SK-N-SH (cell line): ENCODE data around the gene SLC25A20. TPM values are rescaled to one million over a fixed set of nuclear protein-coding genes. Genes with fewer than 3 reads are reported as not detected.

Source experiments
- CTCF ChIA-PET: fragments of 300-600, 350-600 bp; formaldehyde crosslinking; extraction: SDS; loops from one replicate; lab custom pipeline; 2021; lab: Yijun Ruan, JAX
- POLR2A ChIA-PET: fragments of 350-600 bp; sonication (Branson Sonifier 250); formaldehyde crosslinking; extraction: SDS; loops from one replicate; lab custom pipeline; 2020; ENCODE audit warnings: antibody characterized with exemption, inconsistent platforms; lab: Yijun Ruan, JAX
- DNase-seq: peaks from one replicate; pipeline ENCODE4 v3.0.0; 2012
- H2AFZ ChIP-seq: fragments of 200-600 bp; sonication (generic); 2 replicates; pipeline ENCODE4 v1.8.1; 2016; ENCODE audit warnings: antibody characterized with exemption, mild to moderate bottlenecking, low read depth
- H3F3A ChIP-seq: fragments of 200-600 bp; sonication (generic); replicated peaks from 2 replicates; pipeline ENCODE3; 2016; ENCODE audit warnings: antibody characterized with exemption, mild to moderate bottlenecking; ENCODE audit not compliant: insufficient read depth
- H3K27ac ChIP-seq, 2 experiments: fragments of 200-500 bp in 1 of 2; fragments of 200-600 bp in 1 of 2; sonication (Bioruptor generic) in 1 of 2; sonication (generic), shearing (Covaris generic) in 1 of 2; 2 replicates each; pipeline versions ENCODE4 v1.5.1 to v1.6.1; 2014 to 2016; ENCODE audit warnings: low read depth in 2 of 2, inconsistent platforms in 1 of 2, low read length in 1 of 2, mild to moderate bottlenecking in 1 of 2, mixed read lengths in 1 of 2
- H3K27me3 ChIP-seq: fragments of 200-600 bp; sonication (generic), shearing (Covaris generic); 2 replicates; pipeline ENCODE4 v1.6.1; 2016; ENCODE audit warnings: mixed run types; ENCODE audit not compliant: insufficient read depth
- H3K36me3 ChIP-seq, 2 experiments: fragments of 200-500 bp in 1 of 2; fragments of 200-600 bp in 1 of 2; sonication (Bioruptor generic) in 1 of 2; sonication (generic) in 1 of 2; replicated peaks in 1 of 2; 2 replicates each; pipeline versions ENCODE3 to v1.5.1; 2014 to 2016; ENCODE audit warnings: low read length in 1 of 2, mild to moderate bottlenecking in 1 of 2; ENCODE audit not compliant: insufficient read depth in 2 of 2, control insufficient read depth in 1 of 2
- H3K4me1 ChIP-seq, 2 experiments: fragments of 200-500 bp in 1 of 2; fragments of 200-600 bp in 1 of 2; sonication (Bioruptor generic) in 1 of 2; sonication (generic), shearing (Covaris generic) in 1 of 2; 2 replicates each; pipeline versions ENCODE4 v1.5.1 to v1.6.1; 2014 to 2016; ENCODE audit warnings: low read depth in 1 of 2, low read length in 1 of 2, mixed run types in 1 of 2; ENCODE audit not compliant: insufficient read depth in 2 of 2, control insufficient read depth in 1 of 2
- H3K4me2 ChIP-seq: fragments of 200-600 bp; sonication (generic), shearing (Covaris generic); 2 replicates; pipeline ENCODE4 v1.6.1; 2017; ENCODE audit warnings: mixed run types
- H3K4me3 ChIP-seq, 2 experiments: fragments of 200-500 bp in 1 of 2; fragments of 200-600 bp in 1 of 2; sonication (Bioruptor generic) in 1 of 2; sonication (generic), shearing (Covaris generic) in 1 of 2; 2 replicates each; pipeline versions ENCODE4 v1.5.1 to v1.8.1; 2014 to 2016; ENCODE audit warnings: low read depth in 2 of 2, inconsistent platforms in 1 of 2, low read length in 1 of 2, mild to moderate bottlenecking in 1 of 2, mixed read lengths in 1 of 2, moderate library complexity in 1 of 2
- H3K79me2 ChIP-seq: fragments of 200-600 bp; sonication (generic); 2 replicates; pipeline ENCODE4 v1.8.1; 2017; ENCODE audit warnings: mild to moderate bottlenecking; ENCODE audit not compliant: insufficient read depth
- H3K9ac ChIP-seq: fragments of 200-600 bp; sonication (generic); 2 replicates; pipeline ENCODE4 v1.6.1; 2017; ENCODE audit warnings: mixed run types
- H3K9me2 ChIP-seq: fragments of 200-600 bp; sonication (generic); 2 replicates; pipeline ENCODE4 v1.6.1; 2017; ENCODE audit warnings: mixed run types
- H3K9me3 ChIP-seq: fragments of 200-600 bp; sonication (generic); 2 replicates; pipeline ENCODE4 v1.6.1; 2017; ENCODE audit warnings: mixed run types, mild to moderate bottlenecking, moderate library complexity
- H4K20me1 ChIP-seq: fragments of 200-600 bp; sonication (generic); 2 replicates; pipeline ENCODE4 v1.6.1; 2017; ENCODE audit warnings: mild to moderate bottlenecking, mixed run types; ENCODE audit not compliant: insufficient read depth
- CHD2 ChIP-seq: fragments of 150-350 bp; IDR thresholded peaks from 2 replicates; pipeline ENCODE4 v1.6.1; 2018; ENCODE audit warnings: low read length; ENCODE audit not compliant: partially characterized antibody
- EZH2phosphoT487 ChIP-seq: fragments of 200-600 bp; sonication (generic); IDR thresholded peaks from 2 replicates; pipeline ENCODE4 v1.6.1; 2017; ENCODE audit warnings: low read depth, mixed run types, mild to moderate bottlenecking, antibody characterized with exemption, moderate library complexity, borderline replicate concordance
- MXI1 ChIP-seq: IDR thresholded peaks from 2 replicates; pipeline ENCODE4 v1.6.1; 2012; ENCODE audit warnings: mild to moderate bottlenecking, low read depth, low read length, improper control_type of control experiment
- NFIC ChIP-seq: IDR thresholded peaks from 2 replicates; pipeline ENCODE4 v1.4.0; 2012; ENCODE audit warnings: borderline replicate concordance
- NRF1 ChIP-seq: IDR thresholded peaks from 2 replicates; pipeline ENCODE4 v1.6.1; 2012; ENCODE audit warnings: low read depth, mild to moderate bottlenecking, low read length
- POLR2AphosphoS5 ChIP-seq: IDR thresholded peaks from 2 replicates; pipeline ENCODE4 v1.6.1; 2012; ENCODE audit warnings: low read depth, low read length
- RCOR1 ChIP-seq: fragments of 150-350 bp; IDR thresholded peaks from 2 replicates; pipeline ENCODE4 v1.6.1; 2017; ENCODE audit warnings: antibody characterized with exemption, low read length
- RFX5 ChIP-seq: IDR thresholded peaks from 2 replicates; pipeline ENCODE4 v1.6.1; 2012; ENCODE audit warnings: mild to moderate bottlenecking, improper control_type of control experiment, low read length
- RXRA ChIP-seq: IDR thresholded peaks from 2 replicates; pipeline ENCODE4 v1.4.0; 2012; ENCODE audit warnings: low read depth, mild to moderate bottlenecking, borderline replicate concordance
- SMC3 ChIP-seq: IDR thresholded peaks from 2 replicates; pipeline ENCODE4 v1.6.1; 2012; ENCODE audit warnings: low read depth, low read length, improper control_type of control experiment
- TEAD4 ChIP-seq: IDR thresholded peaks from 2 replicates; pipeline ENCODE4 v1.4.0; 2012; ENCODE audit warnings: mild to moderate bottlenecking, borderline replicate concordance; ENCODE audit not compliant: insufficient read depth
- YY1 ChIP-seq: IDR thresholded peaks from 2 replicates; pipeline ENCODE4 v1.4.0; 2012; ENCODE audit warnings: low read depth, mild to moderate bottlenecking
- WGBS: methylation state at CpG from one replicate; pipeline ENCODE4 v1.1.6; 2017; ENCODE audit warnings: low lambda C conversion rate; 5-methylcytosine and 5-hydroxymethylcytosine counted together
- polyA plus RNA-seq, 3 experiments: library from polyadenylated mRNA; depleted of rRNA; stranded (reverse); fragments of >200 nt; gene quantifications; 2 replicates each; pipeline ENCODE4 v1.2.3, GENCODE V29; 2012
- TF ChIP-seq, protein P1 (sequence below): IDR thresholded peaks from 2 replicates; pipeline ENCODE4 v1.6.1; 2012; ENCODE audit warnings: mild to moderate bottlenecking, low read depth, low read length, moderate library complexity
- TF ChIP-seq, protein P2 (sequence below): IDR thresholded peaks from 2 replicates; pipeline ENCODE4 v1.4.0; 2012; ENCODE audit warnings: low read depth, borderline replicate concordance

The SLC25A20 gene
- polyA plus RNA-seq, 1 of the 3 experiments (the other 2 are of a cell fraction): 30.3 TPM

DNA sequence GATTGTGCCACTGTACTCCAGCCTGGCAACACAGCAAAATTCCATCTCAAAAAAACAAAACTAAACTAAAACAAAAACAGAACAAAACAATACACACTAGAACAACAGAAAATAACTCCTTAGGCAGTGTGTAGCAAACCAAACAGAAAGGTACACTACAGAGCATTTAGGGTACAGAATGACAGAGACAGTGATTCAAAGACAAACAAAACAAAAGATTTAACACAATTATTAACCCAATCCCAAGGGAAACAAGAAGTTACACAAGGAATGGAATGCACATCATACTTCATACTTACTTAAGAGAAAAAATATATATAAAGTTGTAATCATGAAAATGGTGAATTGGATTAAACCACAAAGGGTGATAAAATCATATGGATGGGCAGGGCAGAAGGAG lies 12.9 kb downstream of the SLC25A20 start (continued):
- TF ChIP-seq, protein P1, sequence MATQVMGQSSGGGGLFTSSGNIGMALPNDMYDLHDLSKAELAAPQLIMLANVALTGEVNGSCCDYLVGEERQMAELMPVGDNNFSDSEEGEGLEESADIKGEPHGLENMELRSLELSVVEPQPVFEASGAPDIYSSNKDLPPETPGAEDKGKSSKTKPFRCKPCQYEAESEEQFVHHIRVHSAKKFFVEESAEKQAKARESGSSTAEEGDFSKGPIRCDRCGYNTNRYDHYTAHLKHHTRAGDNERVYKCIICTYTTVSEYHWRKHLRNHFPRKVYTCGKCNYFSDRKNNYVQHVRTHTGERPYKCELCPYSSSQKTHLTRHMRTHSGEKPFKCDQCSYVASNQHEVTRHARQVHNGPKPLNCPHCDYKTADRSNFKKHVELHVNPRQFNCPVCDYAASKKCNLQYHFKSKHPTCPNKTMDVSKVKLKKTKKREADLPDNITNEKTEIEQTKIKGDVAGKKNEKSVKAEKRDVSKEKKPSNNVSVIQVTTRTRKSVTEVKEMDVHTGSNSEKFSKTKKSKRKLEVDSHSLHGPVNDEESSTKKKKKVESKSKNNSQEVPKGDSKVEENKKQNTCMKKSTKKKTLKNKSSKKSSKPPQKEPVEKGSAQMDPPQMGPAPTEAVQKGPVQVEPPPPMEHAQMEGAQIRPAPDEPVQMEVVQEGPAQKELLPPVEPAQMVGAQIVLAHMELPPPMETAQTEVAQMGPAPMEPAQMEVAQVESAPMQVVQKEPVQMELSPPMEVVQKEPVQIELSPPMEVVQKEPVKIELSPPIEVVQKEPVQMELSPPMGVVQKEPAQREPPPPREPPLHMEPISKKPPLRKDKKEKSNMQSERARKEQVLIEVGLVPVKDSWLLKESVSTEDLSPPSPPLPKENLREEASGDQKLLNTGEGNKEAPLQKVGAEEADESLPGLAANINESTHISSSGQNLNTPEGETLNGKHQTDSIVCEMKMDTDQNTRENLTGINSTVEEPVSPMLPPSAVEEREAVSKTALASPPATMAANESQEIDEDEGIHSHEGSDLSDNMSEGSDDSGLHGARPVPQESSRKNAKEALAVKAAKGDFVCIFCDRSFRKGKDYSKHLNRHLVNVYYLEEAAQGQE: no peak
- no peak for TF ChIP-seq MXI1
- no peak for TF ChIP-seq YY1
- TF ChIP-seq, protein P2, sequence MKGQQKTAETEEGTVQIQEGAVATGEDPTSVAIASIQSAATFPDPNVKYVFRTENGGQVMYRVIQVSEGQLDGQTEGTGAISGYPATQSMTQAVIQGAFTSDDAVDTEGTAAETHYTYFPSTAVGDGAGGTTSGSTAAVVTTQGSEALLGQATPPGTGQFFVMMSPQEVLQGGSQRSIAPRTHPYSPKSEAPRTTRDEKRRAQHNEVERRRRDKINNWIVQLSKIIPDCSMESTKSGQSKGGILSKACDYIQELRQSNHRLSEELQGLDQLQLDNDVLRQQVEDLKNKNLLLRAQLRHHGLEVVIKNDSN: no peak
- no peak for TF ChIP-seq RCOR1
- TF ChIP-seq TEAD4: no peak
- no peak for TF ChIP-seq RFX5

GRCh38 chr3:48881652-48882114 lies 17.0 kb downstream of the SLC25A20 start:
- Histone ChIP-seq H2AFZ (no peak overlapping the region), H3K79me2 (no peaks in the 10 kb centered on the region), H3K4me2 (no peak overlapping the region), H3K9me2 (no peaks in the 10 kb centered on the region), H4K20me1 (no peaks in the 10 kb centered on the region), H3K36me3 (peaks cover 0 to 2% of the 10 kb centered on the region in 2 experiments), H3K27me3 (no peaks in the 10 kb centered on the region), H3K27ac (no peak overlapping the region), H3K9ac (no peak overlapping the region), H3K4me1 (no peaks in the 10 kb centered on the region), H3K9me3 (no peaks in the 10 kb centered on the region), H3K4me3 (no peak overlapping the region), H3F3A (no peaks in the 10 kb centered on the region)
- DNase-seq: no peak
- WGBS: 100% methylated on average over 3 of the region's 5 CpGs
- ChIA-PET CTCF (no interaction called here), POLR2A (no interaction called here)
- TF ChIP-seq NFIC: no peak
- TF ChIP-seq, protein P2: no peak
- TF ChIP-seq RXRA: no peak
- no peak for TF ChIP-seq EZH2phosphoT487

- DNase-seq: no peak
- Histone ChIP-seq H3F3A (no peaks in the 10 kb centered on the region), H3K9me2 (no peaks in the 10 kb centered on the region), H3K27ac (no peak overlapping the region), H3K27me3 (no peaks in the 10 kb centered on the region), H2AFZ (no peak overlapping the region), H3K4me2 (no peak overlapping the region)
- CTCF ChIA-PET: no interaction called here
- WGBS: 100% methylated on average over 3 of the region's 3 CpGs
- POLR2A ChIA-PET: no interaction called here
- TF ChIP-seq NRF1 (no peak), CHD2 (no peak), POLR2AphosphoS5 (no peak), SMC3 (no peak)
- TF ChIP-seq, protein P2: no peak
- TF ChIP-seq, all 33 proteins: peak for 0
- Histone ChIP-seq H3K4me3 (no peak overlapping the region), H3K9me3 (no peaks in the 10 kb centered on the region), H3K36me3 (peaks cover 0 to 2% of the 10 kb centered on the region in 2 experiments), H3K79me2 (no peaks in the 10 kb centered on the region), H3K9ac (no peak overlapping the region), H3K4me1 (no peaks in the 10 kb centered on the region), H4K20me1 (no peaks in the 10 kb centered on the region)
These were observed 17.7 kb downstream of the SLC25A20 start for GRCh38 chr3:48881006-48881405.
